ENCODE measurements around the gene RNF225.
"Not testable (repeated sequence)": the region's sequence is repeated elsewhere in the genome, so short reads cannot be mapped to it uniquely, and the experiment has no call there.

RNF225 gene

DNA sequence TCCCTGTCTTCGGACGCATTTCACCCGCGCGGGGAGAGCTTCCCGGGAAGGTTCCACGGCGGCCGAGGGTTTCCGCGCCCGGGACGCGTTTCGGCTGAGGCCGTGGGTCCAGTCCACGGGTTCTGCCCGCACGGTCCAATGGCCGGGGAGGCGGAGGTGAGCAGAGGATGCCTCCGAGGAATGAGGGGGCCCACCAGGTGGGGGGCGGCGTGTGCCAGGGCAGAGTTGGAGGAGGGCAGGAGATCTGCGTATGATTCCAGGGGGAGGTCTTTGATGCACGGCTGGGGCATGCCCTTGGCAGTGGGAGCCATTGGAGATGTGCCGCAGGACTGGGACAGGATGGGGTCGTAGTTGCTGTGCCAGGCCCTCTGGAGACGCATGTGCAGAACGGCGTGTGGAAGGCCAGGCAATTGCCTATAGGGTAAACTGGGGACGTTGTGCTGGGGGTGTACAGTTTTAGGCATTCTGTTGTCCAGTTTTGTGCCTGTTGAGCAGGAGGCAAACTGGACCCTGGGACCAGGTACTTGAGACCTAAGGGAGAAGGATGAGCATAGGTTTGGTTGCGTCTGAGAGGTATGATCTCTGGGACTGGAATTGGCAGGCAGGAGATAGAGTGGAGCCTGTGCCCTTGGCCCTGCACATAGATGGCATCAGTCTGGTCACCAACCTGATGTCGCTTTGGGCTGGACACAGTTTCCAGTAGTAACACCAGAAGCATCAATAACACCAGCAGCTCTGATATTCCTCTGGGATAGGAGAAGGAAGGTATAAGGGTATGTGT lies 13.7 kb downstream of the RNF225 start:
- DNase-seq: peak; percentile 28

DNA sequence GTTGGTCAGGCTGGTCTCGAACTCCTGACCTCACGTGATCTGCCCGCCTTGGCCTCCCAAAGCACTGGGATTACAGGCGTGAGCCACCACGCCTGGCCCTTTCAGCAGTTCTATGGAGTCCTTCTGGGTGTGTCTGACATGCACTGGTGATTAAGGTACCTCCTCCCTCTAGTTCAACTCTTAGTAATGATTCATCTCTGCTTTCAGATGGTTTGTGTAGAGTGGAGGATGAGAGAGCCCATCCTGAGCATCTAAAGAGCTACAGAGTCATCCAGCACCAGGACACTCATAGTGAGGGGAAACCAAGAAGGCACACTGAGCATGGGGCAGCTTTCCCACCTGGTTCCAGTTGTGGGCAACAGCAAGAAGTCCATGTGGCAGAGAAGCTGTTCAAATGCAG lies 21.1 kb downstream of the RNF225 start:
- no peak for DNase-seq

- DNase-seq: no peak
Measured at GRCh38 chr19:58417071-58417470, 21.6 kb downstream of the RNF225 start.

DNA sequence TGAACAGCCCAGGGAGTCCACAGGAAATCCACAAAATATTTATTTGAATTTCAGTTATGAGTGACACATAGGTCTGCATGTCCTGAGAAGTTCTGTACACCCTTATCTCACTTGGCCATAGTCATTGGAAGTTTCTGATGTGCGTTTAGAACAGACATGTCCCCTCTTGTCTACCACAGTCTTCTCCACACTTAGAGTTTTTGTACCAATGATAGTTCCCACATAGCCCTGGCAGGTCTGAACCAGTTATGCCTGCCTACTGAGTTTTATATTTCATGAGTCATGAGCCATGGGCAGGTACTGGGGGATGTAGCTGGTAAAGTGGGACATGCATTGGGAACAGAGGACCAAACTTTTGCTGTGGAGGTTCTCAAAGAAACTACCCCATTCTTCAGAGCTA lies 33.2 kb downstream of the RNF225 start:
- DNase-seq: no peak

GRCh38 chr19:58429745-58430144 lies 34.3 kb downstream of the RNF225 start:
- no peak for DNase-seq

DNA sequence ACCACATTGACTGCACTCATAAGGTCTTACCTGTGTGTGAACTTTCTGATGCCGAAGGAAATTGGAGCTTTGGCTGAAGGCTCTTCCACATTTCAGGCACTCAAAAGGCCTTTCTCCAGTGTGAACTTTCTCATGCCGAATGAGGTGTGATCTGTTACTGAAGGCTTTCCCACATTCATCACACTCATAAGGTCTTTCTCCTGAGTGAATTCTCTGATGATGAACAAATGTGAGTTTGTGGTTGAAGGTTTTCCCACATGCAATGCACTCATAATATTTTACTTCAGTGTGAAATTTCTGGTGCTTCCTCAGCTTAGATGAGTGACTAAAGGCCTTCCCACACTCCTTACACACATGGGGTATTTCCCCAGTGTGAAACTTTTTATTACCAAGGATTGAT lies 38.8 kb downstream of the RNF225 start:
- no peak for DNase-seq

DNA sequence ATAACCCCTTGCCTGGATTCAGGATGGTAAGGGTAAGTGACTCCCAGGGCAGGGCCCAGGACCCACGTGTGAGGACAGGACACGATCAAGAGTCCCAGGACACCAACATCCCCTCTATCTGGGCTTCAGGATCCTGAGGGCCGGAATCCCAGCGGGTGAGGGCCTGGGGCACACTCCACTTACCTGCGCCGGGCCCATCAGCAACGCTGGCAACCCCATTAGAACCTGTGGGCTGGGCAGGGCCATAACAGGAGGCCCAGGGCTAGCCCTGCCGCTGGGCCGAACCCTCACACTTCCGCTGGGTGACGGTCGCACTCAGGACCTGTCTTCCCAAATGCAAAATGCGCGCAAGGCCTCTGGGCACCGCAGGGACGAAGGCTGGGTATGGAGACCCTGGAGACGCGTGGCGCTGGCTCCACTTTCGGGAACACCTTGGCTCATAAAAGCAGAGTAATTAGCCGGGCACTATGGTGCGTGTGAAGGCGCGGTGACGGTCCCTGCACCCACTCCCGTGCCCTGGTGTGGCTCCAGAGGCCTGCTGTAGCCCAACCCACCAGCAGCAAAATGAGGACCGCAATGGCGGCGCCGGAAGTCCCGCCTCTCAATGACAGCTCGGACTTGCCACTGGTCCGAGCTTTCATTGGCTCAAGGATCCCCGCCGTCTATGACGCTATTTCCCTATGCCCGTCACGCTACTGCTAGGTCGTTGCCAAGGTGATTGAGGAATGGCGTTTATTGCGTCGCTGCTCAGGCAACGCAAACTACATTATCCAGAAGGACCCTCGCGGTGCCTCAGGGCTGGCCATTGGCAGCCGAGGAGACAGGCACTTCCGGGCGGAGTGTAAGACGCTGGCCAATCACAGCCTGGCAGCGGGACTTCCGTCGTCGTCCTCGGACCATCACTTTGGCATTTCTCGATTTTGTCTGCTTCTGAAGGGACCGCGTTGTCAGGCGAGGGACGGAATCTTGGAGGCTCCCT lies 44.4 kb downstream of the RNF225 start, which contains the start of gene ZNF132:
Gene ZNF132 (minus strand): TSS at position 578 of the 979 bp plus-strand sequence. CDS start 332 bp downstream, at position 246.
- DNase-seq: peak; percentile 95

DNA sequence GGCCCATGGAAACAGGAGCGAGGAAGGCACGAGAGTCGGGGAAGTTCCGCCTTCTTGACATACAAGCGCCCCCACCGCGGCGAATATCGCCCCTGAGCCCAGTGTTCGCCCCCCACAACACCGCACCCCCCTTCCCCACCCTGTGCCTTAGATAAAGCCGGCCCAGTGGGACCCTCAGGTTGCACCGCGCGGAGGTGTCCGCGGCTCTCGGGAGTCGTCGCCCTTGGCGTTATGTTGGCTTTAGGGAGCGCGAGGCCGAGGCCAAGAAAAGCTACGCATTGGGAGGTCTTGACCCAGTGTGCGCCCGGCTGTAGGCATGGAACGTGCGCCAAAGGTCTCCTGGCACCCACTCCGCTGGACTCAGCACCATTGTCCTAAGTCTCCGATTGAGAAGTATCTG lies 45.1 kb downstream of the RNF225 start:
- no peak for DNase-seq

DNA sequence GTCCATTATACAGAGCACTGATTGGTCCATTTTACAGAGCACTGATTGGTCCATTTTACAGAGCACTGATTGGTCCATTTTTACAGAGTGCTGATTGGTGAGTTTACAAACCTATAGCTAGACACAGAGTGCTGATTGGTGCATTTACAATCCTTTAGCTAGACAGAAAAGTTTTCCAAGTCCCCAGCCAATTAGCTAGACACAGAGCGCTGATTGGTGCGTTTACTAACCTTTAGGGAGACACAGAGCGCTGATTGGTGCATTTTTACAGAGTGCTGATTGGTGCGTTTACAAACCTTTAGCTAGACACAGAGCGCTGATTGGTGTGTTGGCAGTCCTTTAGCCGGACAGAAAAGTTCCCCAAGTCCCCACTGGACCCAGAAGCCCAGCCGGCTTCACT lies 47.5 kb downstream of the RNF225 start:
- DNase-seq: not testable (repeated sequence)
